CD4-positive, alpha-beta T cell treated with Interleukin-4 for 1 hour (primary cell): ENCODE measurements around the gene AFAP1L2.

ENCODE experiments used
- DNase-seq, 2 donors: peaks; one replicate each; pipeline ENCODE4 v3.0.0-alpha.2; 2020 to 2022

Gene AFAP1L2

DNA sequence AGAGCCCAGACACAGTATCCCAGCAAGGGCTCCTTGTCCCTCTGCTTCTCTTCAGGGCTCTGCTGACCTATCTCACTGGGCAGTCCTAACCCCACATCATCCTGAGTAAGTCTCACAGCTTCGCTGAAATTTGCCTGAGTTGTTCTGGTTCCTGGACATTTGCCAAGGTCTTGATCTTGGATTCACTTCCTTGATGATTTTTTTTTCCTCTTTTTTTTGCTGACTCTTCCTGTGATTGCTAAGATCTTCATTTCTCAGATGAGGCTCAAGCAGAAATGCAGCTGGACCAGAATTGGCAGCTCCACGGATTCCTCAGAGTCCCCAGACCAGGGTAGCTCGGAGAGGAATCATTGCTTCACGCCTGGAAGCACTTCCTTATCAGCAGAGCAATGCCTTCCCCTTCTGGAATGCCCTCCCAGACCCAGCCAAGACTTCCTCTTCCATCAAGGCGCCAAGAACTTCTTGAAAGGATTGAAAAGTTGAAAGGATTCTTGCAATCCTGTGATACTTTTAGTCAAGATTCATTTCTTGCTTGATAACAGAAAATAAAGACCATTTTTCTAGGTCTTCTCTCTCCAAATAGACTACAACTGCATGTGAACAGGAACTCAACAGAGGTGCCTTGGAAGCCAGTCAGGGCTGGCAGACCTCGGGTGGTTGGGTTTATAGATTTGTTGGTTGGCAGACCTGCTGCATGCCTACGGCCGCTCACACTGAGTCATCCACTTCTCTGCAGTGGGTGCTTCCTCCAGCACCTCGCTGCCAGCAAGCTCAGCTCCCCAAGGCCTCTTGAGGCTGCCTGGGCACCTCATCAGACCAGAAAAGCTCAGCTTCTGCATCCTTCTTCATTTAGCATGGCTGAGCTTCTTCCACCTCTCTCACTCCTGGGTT is 8.8 kb upstream of the AFAP1L2 start:
- no peak for DNase-seq

GRCh38 chr10:114408968-114409444 is 4.7 kb upstream of the AFAP1L2 start:
- no peak for DNase-seq

- no peak for DNase-seq
Observed at GRCh38 chr10:114408112-114408967, 4.0 kb upstream of the AFAP1L2 start.

DNA sequence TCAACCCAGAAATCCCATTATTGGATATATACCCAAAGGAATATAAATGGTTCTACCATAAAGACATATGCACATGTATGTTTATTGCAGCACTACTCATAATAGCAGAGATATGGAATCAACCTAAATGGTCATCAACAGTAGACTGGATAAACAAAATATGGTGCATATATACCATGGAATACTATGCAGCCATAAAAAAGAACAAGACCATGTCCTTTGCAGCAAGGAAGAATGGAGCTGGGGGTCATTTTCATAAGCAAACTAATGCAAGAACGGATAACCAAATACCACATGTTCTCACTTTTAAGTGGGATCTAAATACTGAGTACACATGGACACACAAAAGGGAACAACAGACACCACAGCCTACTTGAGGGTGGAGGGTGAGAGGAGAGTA is 2.2 kb upstream of the AFAP1L2 start:
- no peak for DNase-seq

DNA sequence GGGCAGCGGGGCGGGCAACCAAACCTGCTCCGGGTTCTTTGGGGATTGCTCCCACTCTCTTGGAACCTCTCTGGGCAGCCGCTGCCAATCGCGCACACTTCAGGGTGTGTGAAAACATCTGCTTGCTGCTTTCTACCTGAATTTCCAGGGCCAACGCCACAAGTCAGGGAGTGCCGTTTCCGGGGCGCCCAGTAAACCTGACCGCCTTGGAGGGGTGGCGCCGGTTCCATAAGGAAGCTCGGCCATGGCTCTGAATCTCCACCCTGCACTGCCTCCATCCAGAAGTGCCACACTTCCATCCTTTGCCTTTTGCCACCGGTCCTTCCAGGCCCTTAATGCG is 679 bp upstream of the AFAP1L2 start:
- DNase-seq = no peak

DNA sequence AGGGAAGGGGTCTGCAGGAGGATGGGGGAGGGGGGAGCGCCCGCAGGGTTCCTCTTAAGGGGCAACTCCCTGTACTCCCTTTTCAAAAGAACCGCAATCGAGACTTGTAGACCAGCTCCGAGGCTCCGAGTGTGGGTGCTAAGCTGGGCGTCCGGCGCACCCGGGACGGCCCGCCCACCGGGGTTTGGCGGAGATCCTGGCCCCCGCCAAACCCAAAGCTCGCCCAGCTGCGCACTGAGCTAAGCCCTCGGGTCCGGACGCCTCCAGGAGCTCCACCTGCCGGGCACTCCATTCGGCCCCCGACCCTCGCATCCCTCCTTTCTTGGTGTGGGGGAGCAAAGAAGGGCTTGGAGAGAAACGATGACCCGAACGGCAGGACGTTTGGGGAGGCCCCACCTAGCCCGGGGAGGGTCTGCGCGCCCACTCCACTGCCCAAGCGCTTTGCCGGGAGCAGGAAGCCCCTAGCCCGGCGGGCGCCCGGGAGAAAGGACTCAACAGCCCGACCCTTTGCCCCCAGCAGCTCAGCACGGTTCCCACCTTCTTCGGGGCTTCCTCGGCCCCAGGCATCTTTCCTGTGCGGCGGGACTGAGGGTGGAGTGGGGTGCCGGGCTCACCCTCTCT is 651 bp downstream of the AFAP1L2 start:
- no peak for DNase-seq

- DNase-seq = no peak
Observed at GRCh38 chr10:114402871-114403540, 1.3 kb downstream of the AFAP1L2 start.

- DNase-seq = no peak
Observed at GRCh38 chr10:114402233-114402632, 2.1 kb downstream of the AFAP1L2 start.

- DNase-seq = no peak
Observed at GRCh38 chr10:114401195-114401791, 3.0 kb downstream of the AFAP1L2 start.

DNA sequence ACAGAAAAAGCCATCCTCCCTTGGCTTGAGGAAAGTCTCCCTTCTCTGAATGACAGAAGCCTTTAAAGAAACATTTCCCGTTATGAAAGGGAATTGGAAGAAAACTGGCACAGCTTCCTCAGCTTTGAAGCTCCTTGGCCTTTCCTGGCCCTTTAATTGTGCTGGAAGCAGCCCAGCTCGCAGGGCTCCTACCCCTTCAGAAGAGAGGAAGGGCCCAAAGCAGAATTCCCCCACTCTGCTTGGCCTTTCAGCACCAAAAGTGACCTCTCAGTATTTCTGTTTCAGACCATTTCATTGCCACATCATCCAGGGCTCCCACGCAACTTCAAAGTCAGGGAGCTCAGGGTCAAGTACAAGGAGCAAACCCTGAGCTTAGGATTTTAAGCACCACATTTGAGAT is 4.2 kb downstream of the AFAP1L2 start:
- no peak for DNase-seq

GRCh38 chr10:114399576-114399975 is 4.7 kb downstream of the AFAP1L2 start:
- no peak for DNase-seq

DNA sequence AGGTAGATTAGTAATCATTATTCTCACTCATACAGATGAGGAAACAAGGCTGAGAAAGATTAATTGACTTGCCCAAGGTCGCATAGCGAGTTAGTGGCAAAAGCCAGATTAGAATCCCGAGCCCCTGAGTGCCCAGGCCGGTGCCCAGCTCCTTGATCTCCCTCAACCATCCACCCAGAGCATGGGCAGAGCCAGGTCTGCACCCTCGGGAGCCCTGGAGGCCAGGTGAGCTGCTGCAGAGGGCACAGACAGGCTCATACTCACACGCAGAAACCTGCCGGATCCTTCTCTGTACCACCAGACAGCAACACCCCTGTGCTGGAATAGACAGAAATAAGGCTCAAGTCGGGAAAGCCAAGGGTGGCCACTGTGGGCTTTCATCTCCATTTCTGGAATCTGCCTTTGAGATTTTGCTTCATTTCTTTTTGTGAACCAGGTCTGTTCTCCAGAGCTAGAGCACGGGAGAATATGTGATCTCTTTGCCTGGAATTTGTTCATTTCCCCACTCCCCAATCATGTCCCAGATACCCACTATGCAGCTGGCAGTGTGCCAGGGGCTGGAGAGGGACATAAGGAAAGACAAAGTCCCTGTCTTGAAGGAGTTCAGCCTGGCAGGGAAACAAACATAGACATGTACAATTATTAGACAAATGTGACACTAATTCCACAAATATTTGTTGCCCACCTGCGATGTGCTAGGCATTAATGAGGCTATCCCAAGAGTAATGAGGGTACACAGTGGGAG is 5.5 kb downstream of the AFAP1L2 start:
- DNase-seq = no peak

DNA sequence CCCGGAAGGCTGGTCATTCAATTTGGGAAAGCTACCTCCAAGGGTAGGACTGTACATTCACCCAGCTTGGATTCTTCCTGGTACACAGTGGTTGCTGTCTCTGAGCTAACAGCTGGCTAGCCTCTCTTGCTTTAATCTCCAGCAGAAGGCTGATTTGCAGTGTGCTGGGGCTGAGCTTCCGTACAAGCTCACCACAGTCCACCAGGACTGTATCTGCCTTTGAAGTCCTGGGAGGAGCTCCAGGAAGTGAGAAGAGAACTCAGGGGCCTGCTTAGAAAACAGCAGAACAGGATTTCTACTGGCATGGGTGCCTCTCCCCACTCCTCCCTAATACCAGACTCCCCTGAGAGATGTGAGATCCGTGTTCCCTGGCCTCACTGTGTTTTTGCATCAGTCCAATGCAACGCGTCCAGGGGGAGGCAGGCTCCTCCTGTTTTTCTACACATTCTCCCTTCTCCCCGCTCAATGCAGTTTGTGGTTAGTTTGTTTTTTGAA is 6.6 kb downstream of the AFAP1L2 start:
- no peak for DNase-seq

- no peak for DNase-seq
Observed at GRCh38 chr10:114396464-114396863, 7.8 kb downstream of the AFAP1L2 start.

- DNase-seq = no peak
Observed at GRCh38 chr10:114395366-114396022, 8.8 kb downstream of the AFAP1L2 start.

GRCh38 chr10:114394531-114394930 is 9.8 kb downstream of the AFAP1L2 start:
- no peak for DNase-seq

- DNase-seq = no peak
Observed at GRCh38 chr10:114393886-114394285, 10.4 kb downstream of the AFAP1L2 start.

GRCh38 chr10:114393482-114393881 is 10.8 kb downstream of the AFAP1L2 start:
- no peak for DNase-seq

- no peak for DNase-seq
Observed at GRCh38 chr10:114392112-114392835, 12.0 kb downstream of the AFAP1L2 start.

DNA sequence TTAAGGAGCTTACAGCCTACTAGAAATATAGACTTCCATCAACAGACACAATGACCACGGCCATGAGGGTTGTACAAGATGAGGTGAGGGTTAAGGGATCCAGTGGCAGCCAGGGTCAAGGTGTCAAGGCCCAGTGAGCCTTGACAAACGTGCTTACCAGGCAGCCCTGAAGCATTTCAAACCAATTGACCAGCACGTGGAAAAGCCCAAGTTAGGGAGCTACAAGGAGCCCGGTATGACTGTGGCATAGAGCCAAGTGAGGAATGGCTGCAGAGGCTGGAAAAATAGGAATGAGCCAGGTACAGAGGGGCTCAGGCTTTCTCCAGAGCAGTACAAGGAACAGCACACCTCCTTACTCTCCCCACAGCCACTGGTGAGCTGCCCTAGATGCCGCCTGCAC is 12.7 kb downstream of the AFAP1L2 start:
- DNase-seq = no peak
